ENCODE data around the gene FAM174A.

Gene FAM174A

GRCh38 chr5:100575815-100576214 is 40.6 kb downstream of the FAM174A start:
- H3K4me3 ChIP-seq (ENCODE audit: low read length): no peak overlapping the region
- DNase-seq (ENCODE audit: low read depth, low spot score): no peak
- H3K27me3 ChIP-seq (ENCODE audit: control insufficient read depth, insufficient read depth, low read length): no peaks in the 10 kb centered on the region
- H3K36me3 ChIP-seq (ENCODE audit: control insufficient read depth, insufficient read depth, low read length): no peaks in the 10 kb centered on the region
- no peaks in the 10 kb centered on the region for H3K9me3 ChIP-seq (ENCODE audit: control insufficient read depth, insufficient read depth, low read length)
- no peak overlapping the region for H3K27ac ChIP-seq (ENCODE audit: low read length)
- H3K4me1 ChIP-seq (ENCODE audit: control insufficient read depth, insufficient read depth, low read length): no peaks in the 10 kb centered on the region

GRCh38 chr5:100576217-100576751 is 41.1 kb downstream of the FAM174A start:
- Histone ChIP-seq H3K27ac (ENCODE audit: low read length) (no peak overlapping the region), H3K27me3 (ENCODE audit: control insufficient read depth, insufficient read depth, low read length) (no peaks in the 10 kb centered on the region), H3K9me3 (ENCODE audit: control insufficient read depth, insufficient read depth, low read length) (no peaks in the 10 kb centered on the region), H3K4me3 (ENCODE audit: low read length) (no peak overlapping the region), H3K4me1 (ENCODE audit: control insufficient read depth, insufficient read depth, low read length) (no peaks in the 10 kb centered on the region), H3K36me3 (ENCODE audit: control insufficient read depth, insufficient read depth, low read length) (no peaks in the 10 kb centered on the region)
- WGBS (ENCODE audit: insufficient coverage, insufficient read length): no CpG with 5 or more reads among the region's 2 CpGs
- DNase-seq (ENCODE audit: low read depth, low spot score): no peak

DNA sequence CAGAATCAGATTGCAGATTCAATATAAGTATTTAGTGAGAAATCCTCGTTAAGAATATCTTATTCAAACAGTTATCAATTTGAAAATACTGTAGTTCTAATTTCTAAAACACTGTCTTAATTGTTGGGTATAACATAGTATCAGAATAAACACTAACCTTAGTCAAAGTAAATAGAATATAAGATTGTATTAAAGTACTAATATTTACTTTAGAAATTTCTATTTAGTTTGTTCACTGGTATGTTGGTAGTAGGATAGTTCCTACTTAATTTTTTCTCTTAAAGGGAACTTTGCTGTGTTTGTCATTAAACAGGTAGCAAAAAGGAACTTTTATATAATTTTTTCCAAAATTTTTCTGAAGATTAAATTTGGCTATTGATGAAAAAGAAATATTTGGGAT is 42.3 kb downstream of the FAM174A start:
- no peak overlapping the region for H3K4me3 ChIP-seq (ENCODE audit: low read length)
- DNase-seq (ENCODE audit: low read depth, low spot score): no peak
- no CpG with 5 or more reads among the region's 1 CpG for WGBS (ENCODE audit: insufficient coverage, insufficient read length)
- no peaks in the 10 kb centered on the region for H3K27me3 ChIP-seq (ENCODE audit: control insufficient read depth, insufficient read depth, low read length)
- H3K36me3 ChIP-seq (ENCODE audit: control insufficient read depth, insufficient read depth, low read length): no peaks in the 10 kb centered on the region
- H3K9me3 ChIP-seq (ENCODE audit: control insufficient read depth, insufficient read depth, low read length): no peaks in the 10 kb centered on the region
- no peaks in the 10 kb centered on the region for H3K4me1 ChIP-seq (ENCODE audit: control insufficient read depth, insufficient read depth, low read length)
- H3K27ac ChIP-seq (ENCODE audit: low read length): no peak overlapping the region

DNA sequence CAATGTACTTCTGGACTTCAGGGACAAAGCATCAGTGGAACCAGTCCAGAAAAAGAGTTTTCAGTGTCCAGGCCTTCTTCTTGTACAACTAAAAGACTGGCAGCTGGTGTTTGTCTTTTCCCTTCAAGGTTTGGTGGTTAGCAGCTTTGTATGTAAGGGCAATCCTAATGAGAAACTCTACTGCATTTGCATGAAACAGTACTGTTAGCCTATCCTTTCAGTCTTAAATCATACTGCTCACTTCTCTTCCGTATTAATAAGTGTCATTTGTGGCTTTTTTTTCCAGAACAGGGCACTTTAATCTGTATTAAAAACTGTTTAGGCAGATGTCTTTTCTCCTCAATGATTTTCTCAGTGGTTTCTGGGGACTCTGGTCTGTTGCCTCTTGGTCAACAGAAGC is 48.9 kb downstream of the FAM174A start:
- Histone ChIP-seq H3K9me3 (ENCODE audit: control insufficient read depth, insufficient read depth, low read length) (no peaks in the 10 kb centered on the region), H3K4me1 (ENCODE audit: control insufficient read depth, insufficient read depth, low read length) (no peaks in the 10 kb centered on the region), H3K27ac (ENCODE audit: low read length) (no peak overlapping the region), H3K27me3 (ENCODE audit: control insufficient read depth, insufficient read depth, low read length) (no peaks in the 10 kb centered on the region), H3K4me3 (ENCODE audit: low read length) (no peak overlapping the region), H3K36me3 (ENCODE audit: control insufficient read depth, insufficient read depth, low read length) (no peaks in the 10 kb centered on the region)
- no CpG with 5 or more reads among the region's 1 CpG for WGBS (ENCODE audit: insufficient coverage, insufficient read length)
- DNase-seq (ENCODE audit: low read depth, low spot score): no peak

DNA sequence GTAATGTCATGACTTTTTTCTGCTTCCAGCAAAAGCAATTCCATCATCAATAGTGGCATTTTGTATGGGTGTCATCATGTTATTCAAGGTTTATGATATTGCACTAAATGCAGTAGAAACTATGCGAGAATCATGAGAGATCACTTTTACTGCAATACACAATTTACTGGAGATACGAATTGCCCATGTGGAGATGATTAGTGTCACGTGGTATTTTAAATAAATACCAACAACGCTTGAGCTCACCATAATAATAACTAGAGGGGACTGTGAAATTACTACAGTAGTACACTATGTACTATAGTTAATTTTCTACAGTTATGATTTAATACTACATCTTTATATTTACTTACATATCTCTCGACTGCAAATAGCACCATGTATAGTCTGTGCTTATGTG is 49.7 kb downstream of the FAM174A start:
- no peaks in the 10 kb centered on the region for H3K4me1 ChIP-seq (ENCODE audit: control insufficient read depth, insufficient read depth, low read length)
- H3K4me3 ChIP-seq (ENCODE audit: low read length): no peak overlapping the region
- H3K27ac ChIP-seq (ENCODE audit: low read length): no peak overlapping the region
- WGBS (ENCODE audit: insufficient coverage, insufficient read length): no CpG with 5 or more reads among the region's 5 CpGs
- H3K9me3 ChIP-seq (ENCODE audit: control insufficient read depth, insufficient read depth, low read length): no peaks in the 10 kb centered on the region
- DNase-seq (ENCODE audit: low read depth, low spot score): no peak
- no peaks in the 10 kb centered on the region for H3K36me3 ChIP-seq (ENCODE audit: control insufficient read depth, insufficient read depth, low read length)
- no peaks in the 10 kb centered on the region for H3K27me3 ChIP-seq (ENCODE audit: control insufficient read depth, insufficient read depth, low read length)

DNA sequence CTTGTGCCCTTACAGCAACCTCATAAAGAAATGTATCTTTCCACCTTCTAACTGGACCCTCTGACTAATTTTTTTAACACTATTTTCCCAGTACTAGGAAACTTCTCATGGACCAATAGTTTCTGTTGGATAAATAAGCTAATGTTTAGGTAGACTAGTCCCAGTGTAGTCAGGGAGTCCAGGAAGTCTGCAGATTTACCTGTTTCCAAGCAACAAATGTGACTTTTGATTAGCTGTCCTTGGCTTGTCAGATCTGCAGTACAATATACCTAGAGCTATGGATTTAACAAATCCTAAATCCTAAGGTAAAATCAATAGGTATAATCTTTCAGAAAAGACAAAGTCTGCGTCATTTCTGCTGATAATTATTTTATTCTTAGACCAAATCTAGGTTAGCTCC is 55.7 kb downstream of the FAM174A start:
- DNase-seq (ENCODE audit: low read depth, low spot score): no peak
- Histone ChIP-seq H3K9me3 (ENCODE audit: control insufficient read depth, insufficient read depth, low read length) (no peaks in the 10 kb centered on the region), H3K4me1 (ENCODE audit: control insufficient read depth, insufficient read depth, low read length) (no peaks in the 10 kb centered on the region), H3K27ac (ENCODE audit: low read length) (no peak overlapping the region), H3K27me3 (ENCODE audit: control insufficient read depth, insufficient read depth, low read length) (no peaks in the 10 kb centered on the region), H3K36me3 (ENCODE audit: control insufficient read depth, insufficient read depth, low read length) (no peaks in the 10 kb centered on the region), H3K4me3 (ENCODE audit: low read length) (no peak overlapping the region)
- no CpG with 5 or more reads among the region's 1 CpG for WGBS (ENCODE audit: insufficient coverage, insufficient read length)

DNA sequence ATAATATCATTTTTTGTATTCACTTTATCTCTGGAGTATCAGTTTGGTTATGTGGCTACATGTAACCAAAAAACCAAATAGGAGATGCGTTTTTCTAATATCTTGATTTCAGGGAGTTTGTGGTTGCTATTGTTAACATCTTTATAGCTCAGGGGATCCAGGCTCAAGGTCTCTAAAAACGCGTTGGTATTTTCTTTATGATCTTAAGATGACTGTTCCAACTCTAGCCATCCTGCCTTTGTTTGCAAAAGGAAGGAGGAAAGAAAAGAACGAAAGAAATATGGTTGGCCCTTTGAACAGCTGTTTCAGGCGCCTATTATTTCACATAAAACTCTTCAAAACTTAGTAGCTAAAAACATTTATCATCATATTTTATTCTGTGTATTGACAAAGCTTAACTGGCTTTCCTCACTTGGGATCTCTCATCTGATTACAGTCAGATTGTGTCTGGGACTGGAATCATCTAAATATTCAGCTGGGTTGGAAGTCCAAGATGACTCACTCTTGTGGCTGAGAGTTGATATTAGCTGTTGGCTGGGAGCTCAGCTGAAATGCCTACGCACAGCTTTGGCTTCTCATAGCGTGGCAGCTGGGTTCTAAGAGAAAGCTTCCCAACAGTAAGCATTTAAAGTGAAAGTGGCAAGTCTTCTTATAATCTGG is 60.1 kb downstream of the FAM174A start:
- H3K4me1 ChIP-seq (ENCODE audit: control insufficient read depth, insufficient read depth, low read length): no peaks in the 10 kb centered on the region
- H3K27me3 ChIP-seq (ENCODE audit: control insufficient read depth, insufficient read depth, low read length): no peaks in the 10 kb centered on the region
- no peak for DNase-seq (ENCODE audit: low read depth, low spot score)
- no peak overlapping the region for H3K27ac ChIP-seq (ENCODE audit: low read length)
- WGBS (ENCODE audit: insufficient coverage, insufficient read length): no CpG with 5 or more reads among the region's 7 CpGs
- H3K36me3 ChIP-seq (ENCODE audit: control insufficient read depth, insufficient read depth, low read length): no peaks in the 10 kb centered on the region
- H3K9me3 ChIP-seq (ENCODE audit: control insufficient read depth, insufficient read depth, low read length): no peaks in the 10 kb centered on the region
- H3K4me3 ChIP-seq (ENCODE audit: low read length): no peak overlapping the region

GRCh38 chr5:100595812-100596173 is 60.6 kb downstream of the FAM174A start:
- Histone ChIP-seq H3K27me3 (ENCODE audit: control insufficient read depth, insufficient read depth, low read length) (no peaks in the 10 kb centered on the region), H3K4me3 (ENCODE audit: low read length) (no peak overlapping the region), H3K9me3 (ENCODE audit: control insufficient read depth, insufficient read depth, low read length) (no peaks in the 10 kb centered on the region), H3K27ac (ENCODE audit: low read length) (no peak overlapping the region), H3K4me1 (ENCODE audit: control insufficient read depth, insufficient read depth, low read length) (no peaks in the 10 kb centered on the region), H3K36me3 (ENCODE audit: control insufficient read depth, insufficient read depth, low read length) (no peaks in the 10 kb centered on the region)
- no CpG with 5 or more reads among the region's 3 CpGs for WGBS (ENCODE audit: insufficient coverage, insufficient read length)
- DNase-seq (ENCODE audit: low read depth, low spot score): no peak

- Histone ChIP-seq H3K9me3 (ENCODE audit: control insufficient read depth, insufficient read depth, low read length) (no peaks in the 10 kb centered on the region), H3K4me3 (ENCODE audit: low read length) (no peak overlapping the region), H3K27ac (ENCODE audit: low read length) (no peak overlapping the region), H3K4me1 (ENCODE audit: control insufficient read depth, insufficient read depth, low read length) (no peaks in the 10 kb centered on the region), H3K27me3 (ENCODE audit: control insufficient read depth, insufficient read depth, low read length) (no peaks in the 10 kb centered on the region), H3K36me3 (ENCODE audit: control insufficient read depth, insufficient read depth, low read length) (no peaks in the 10 kb centered on the region)
- no CpG with 5 or more reads among the region's 1 CpG for WGBS (ENCODE audit: insufficient coverage, insufficient read length)
- no peak for DNase-seq (ENCODE audit: low read depth, low spot score)
These were observed 63.3 kb downstream of the FAM174A start for GRCh38 chr5:100598446-100598845.

DNA sequence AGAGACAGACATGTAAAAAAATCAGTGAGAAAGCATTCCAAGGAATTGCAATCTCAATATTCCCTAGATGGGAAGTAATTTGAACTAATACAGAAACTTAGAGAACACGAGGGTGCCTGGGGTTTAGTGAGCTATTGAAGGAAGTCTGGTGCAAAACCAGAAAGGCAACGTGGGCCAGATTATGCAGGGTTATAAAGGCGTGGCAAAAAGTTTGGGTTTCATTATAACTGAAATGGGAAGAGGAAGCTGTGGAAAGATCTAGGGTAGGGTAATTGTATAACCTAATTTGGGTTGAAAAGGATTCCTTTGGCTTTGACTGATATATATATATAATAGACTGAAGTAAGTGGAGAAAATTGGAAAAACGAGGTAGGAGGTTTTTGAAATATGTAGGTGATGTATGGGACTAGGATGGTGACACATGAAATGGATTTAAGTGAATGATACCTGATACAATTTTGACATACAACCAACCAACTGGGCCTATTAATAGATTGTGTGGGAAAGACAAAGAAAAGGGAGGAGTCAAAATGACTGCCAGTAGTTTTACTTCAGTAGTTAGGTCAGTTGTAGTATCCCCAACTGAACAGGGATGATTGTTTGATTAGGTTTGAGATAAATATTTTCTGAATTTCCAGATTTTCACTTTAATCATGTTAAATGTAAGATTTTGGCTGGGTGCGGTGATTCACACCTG is 65.3 kb downstream of the FAM174A start:
- no peak for DNase-seq (ENCODE audit: low read depth, low spot score)
- Histone ChIP-seq H3K27ac (ENCODE audit: low read length) (no peak overlapping the region), H3K4me3 (ENCODE audit: low read length) (no peak overlapping the region), H3K9me3 (ENCODE audit: control insufficient read depth, insufficient read depth, low read length) (no peaks in the 10 kb centered on the region), H3K4me1 (ENCODE audit: control insufficient read depth, insufficient read depth, low read length) (no peaks in the 10 kb centered on the region), H3K36me3 (ENCODE audit: control insufficient read depth, insufficient read depth, low read length) (no peaks in the 10 kb centered on the region), H3K27me3 (ENCODE audit: control insufficient read depth, insufficient read depth, low read length) (no peaks in the 10 kb centered on the region)
- WGBS (ENCODE audit: insufficient coverage, insufficient read length): 100% methylated on average over 1 of the region's 5 CpGs

DNA sequence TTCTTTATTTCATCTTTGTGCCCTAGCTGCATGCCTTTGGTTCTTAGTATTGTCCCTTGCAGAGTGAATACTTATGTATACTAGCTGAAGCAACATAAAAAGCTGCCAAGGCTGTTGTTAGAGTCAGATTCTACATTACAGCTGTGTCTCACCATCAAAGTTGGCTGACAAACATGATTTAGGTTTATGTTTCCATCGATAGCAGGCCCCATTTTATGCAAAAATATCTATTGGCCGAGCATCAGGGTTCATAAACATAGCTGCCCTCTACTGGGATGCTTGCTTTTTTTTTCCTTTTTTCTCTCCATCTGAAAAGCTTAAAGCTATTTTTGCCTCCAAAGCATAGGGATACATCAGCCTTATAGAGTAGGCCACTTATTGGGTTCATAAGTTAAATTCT is 68.0 kb downstream of the FAM174A start:
- Histone ChIP-seq H3K4me3 (ENCODE audit: low read length) (no peak overlapping the region), H3K4me1 (ENCODE audit: control insufficient read depth, insufficient read depth, low read length) (no peaks in the 10 kb centered on the region), H3K27me3 (ENCODE audit: control insufficient read depth, insufficient read depth, low read length) (no peaks in the 10 kb centered on the region), H3K27ac (ENCODE audit: low read length) (no peak overlapping the region), H3K36me3 (ENCODE audit: control insufficient read depth, insufficient read depth, low read length) (no peaks in the 10 kb centered on the region), H3K9me3 (ENCODE audit: control insufficient read depth, insufficient read depth, low read length) (no peaks in the 10 kb centered on the region)
- no peak for DNase-seq (ENCODE audit: low read depth, low spot score)
- no CpG with 5 or more reads among the region's 2 CpGs for WGBS (ENCODE audit: insufficient coverage, insufficient read length)
